Dermis microvascular lymphatic vessel endothelial cell (primary cell): ENCODE results near the gene SLC7A14. TPM values are rescaled to one million over a fixed set of nuclear protein-coding genes. Genes with fewer than 3 reads are reported as not detected.
"Not testable (repeated sequence)": the region's sequence is repeated elsewhere in the genome, so short reads cannot be mapped to it uniquely, and the experiment has no call there.

Experiments used
- DNase-seq, 2 donors: peaks; one replicate each; pipeline versions ENCODE4 v3.0.0 to v3.0.0-alpha.2; 2010; ENCODE audit warnings: low read depth in 2 of 2
- total RNA-seq: library from RNA; depleted of rRNA; stranded (reverse); fragments of >200 nt; gene quantifications from 2 replicates; pipeline ENCODE4 v1.2.1, GENCODE V29; 2014

SLC7A14 gene
- total RNA-seq, 1 donor from 2014 or later = under 0.01 TPM

- no peak for DNase-seq
These were observed 8.7 kb upstream of the SLC7A14 start for GRCh38 chr3:170594528-170594927.

DNA sequence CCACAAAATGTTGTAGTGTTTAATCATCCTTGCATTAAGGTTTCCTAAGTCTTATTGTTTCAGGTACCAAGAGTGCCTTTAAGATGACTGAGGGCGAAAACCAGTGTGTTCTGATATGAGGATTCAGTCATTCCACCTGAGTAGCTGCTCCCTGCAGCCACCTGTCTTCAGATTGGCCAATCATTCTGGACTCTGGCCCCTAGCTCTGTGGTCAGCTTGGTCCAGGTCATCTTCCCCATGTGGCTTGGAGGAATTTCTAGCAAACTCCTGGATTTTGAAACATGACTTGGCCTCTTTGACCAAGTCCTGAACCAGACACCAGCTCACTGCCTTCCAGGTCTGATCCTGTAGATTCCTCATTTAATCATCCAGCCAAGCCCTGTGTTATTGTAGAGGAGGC, 7.8 kb upstream of the SLC7A14 start:
- DNase-seq = no peak

GRCh38 chr3:170589113-170589512, 3.2 kb upstream of the SLC7A14 start:
- DNase-seq = no peak

- DNase-seq = no peak
These were observed 603 bp downstream of the SLC7A14 start for GRCh38 chr3:170585008-170585936.

- DNase-seq = peak; percentile 43 to 73
These were observed 1.3 kb downstream of the SLC7A14 start for GRCh38 chr3:170584585-170585007.

GRCh38 chr3:170579646-170580045, 6.2 kb downstream of the SLC7A14 start:
- no peak for DNase-seq

- DNase-seq = peak; percentile 50 to 84
These were observed 13.1 kb downstream of the SLC7A14 start for GRCh38 chr3:170572665-170573253.

GRCh38 chr3:170567598-170567997, 18.3 kb downstream of the SLC7A14 start:
- not testable (repeated sequence) for DNase-seq

GRCh38 chr3:170566413-170566812, 19.5 kb downstream of the SLC7A14 start:
- DNase-seq = no peak

DNA sequence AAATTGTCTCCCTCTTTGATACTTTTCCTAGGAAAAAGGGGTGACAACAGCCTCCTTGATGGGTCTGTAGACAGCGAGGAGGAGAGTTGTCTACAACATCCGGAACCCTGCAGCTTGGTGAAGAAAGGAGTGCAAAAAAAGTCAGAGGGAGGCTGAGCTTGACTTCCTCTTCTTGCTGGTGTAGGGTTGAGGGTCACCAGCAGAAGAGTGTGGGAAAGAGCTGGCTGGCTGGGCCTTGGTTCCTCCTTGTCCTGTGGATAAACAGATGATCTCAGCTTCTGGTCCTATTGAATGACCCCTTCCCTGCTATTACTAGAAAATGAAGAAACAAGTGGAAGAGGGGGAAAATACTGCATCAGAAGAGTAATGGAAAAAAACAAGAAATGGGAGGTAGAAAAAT, 20.4 kb downstream of the SLC7A14 start:
- DNase-seq = peak in 1 of 2 donors; percentile 69

GRCh38 chr3:170564664-170565063, 21.2 kb downstream of the SLC7A14 start:
- DNase-seq = no peak

DNA sequence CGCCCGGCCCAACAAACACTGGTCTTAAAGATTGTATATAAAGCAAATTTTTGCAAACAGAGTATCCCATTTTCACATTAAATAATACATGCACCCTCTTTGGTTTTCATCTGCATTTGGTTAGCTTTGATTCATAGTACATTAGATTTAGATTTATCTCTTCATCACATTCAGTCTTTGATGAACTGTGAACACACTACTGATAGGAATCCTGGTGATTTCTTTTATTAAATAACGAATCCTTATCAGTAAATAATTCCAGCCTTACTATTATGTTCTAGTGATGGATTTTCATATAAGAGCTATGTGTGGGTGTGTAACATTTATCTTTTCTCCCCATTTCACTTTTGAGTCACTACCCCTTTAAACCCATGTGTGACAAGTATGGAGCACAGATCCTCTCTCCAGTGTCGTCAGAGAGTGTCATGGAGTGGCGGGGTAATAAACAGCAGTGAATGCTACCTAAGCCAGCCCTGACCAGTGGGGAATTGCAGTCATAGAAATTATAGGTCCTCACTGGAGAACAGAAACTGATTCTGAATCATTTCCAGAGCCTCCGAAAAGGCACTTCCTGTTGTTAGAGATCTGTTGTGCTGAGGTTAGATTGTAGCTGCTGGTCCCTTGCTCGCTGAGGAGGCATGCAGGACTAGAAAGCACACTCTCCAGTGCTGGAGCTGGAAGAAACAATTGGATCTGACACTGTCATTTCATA, 22.0 kb downstream of the SLC7A14 start:
- DNase-seq = peak; percentile 75 to 85

DNA sequence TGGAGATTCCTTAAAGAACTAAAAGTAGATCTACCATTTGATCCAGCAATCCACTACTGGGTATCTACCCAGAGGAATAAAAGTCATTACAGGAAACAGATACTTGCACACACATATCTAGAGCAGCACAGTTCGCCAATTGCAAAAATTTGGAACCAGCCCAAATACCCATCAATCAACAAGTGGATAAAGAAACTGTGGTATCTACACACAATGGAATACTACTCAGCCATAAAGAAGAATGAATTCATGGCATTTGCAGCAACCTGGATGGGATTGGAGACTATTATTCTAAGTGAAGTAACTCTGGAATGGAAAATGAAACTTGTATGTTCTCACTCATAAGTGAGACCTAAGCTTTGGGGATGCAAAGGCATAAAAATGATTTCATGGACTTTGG, 23.8 kb downstream of the SLC7A14 start:
- DNase-seq = no peak

DNA sequence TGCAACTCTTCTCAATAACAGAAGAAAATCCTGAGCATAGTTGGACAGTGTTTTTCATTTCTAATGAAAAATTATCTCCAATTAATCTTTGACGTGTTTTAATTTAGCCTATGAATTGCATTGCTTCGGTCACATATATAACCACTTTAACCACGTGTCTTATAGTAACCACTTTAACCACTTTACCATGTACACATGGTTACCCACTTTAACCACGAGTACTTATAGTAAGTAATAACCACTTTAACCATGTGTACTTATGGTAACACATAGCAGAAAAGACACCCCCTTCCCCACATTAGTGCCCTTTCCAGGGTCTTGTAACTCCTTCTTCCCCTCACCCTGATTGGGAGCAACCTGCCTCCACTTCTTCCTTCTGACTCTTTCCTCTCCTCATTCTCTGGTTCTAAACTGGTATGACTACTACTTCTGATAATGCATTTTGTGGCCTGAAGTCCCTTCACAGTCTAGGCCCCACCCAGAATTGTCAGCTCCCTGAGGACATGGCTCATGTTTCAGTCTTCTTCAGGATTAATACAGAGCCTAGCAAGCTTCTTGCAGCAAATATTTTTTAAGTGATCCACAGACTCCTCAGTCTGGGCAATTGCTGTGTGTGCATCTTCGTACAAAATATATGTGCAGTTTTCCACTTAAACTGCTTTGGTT, 25.0 kb downstream of the SLC7A14 start:
- no peak for DNase-seq

DNA sequence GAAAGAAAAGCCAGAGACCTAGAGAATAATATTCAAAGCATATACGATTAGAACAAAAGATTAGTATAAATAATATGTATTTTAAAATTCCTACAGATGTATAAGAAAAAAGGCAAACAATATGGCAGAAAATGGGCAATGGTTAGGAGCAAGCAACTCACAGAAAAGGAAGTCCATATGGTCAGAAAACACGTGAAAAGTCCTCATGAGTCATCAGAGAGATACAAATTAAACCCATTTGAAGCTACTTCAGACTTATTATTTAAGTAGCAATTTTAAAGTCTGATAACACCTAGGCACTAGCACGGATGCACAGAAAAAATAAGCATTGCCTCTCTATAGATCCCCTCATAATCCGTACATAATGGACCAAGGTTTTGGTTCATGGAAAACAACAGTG, 25.6 kb downstream of the SLC7A14 start:
- no peak for DNase-seq

GRCh38 chr3:170558427-170558826, 27.4 kb downstream of the SLC7A14 start:
- DNase-seq = no peak

GRCh38 chr3:170555329-170555728, 30.5 kb downstream of the SLC7A14 start:
- DNase-seq = no peak

GRCh38 chr3:170553788-170554757, 31.8 kb downstream of the SLC7A14 start:
- DNase-seq = peak in 1 of 2 donors; percentile 23

DNA sequence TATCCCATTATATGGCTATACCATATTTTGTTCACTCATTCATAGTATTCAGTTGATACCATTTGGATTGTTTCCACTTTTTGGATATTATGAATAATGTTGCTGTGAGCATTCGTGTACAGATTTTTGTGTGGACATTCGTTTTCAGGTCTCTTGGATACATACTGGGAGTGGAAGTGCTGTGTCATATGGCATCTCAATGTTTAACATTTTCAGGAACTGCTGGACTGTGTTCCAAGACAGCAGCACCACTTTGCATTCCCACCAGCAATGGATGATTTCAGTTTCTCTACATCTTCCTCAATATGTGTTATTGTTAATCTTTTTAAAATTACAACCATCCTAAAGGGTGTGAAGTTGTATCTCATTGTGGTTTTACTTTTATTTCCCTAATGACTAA, 34.6 kb downstream of the SLC7A14 start:
- no peak for DNase-seq

- DNase-seq = no peak
These were observed 43.2 kb downstream of the SLC7A14 start for GRCh38 chr3:170542704-170543103.
